ENCODE results near the gene GPC6. TPM values are rescaled to one million over a fixed set of nuclear protein-coding genes. Genes with fewer than 3 reads are reported as not detected.

The GPC6 gene
- total RNA-seq, 2 donors from 2014 or later, result 1.6 to 4.0 TPM

- intact Hi-C loops (cut with DNase I), result no loop called here
- 83% methylated on average over 5 of the region's 5 CpGs for WGBS, 2 donors
- H3K4me3 ChIP-seq, result no peak overlapping the region
- H3K9me3 ChIP-seq, result no peaks in the 10 kb centered on the region
- H3K36me3 ChIP-seq (replicated peaks in 1 of 2; ENCODE audit: insufficient read depth in 1 of 2, low read depth in 2 of 2), result no peaks in the 10 kb centered on the region
- TF ChIP-seq CTCF (IDR thresholded peaks at IDR 0.05) (no peak), POLR2A (IDR thresholded peaks at IDR 0.05) (no peak)
- ATAC-seq (no peak), DNase-seq (no peak)
- no peak overlapping the region for H3K27ac ChIP-seq
- H3K4me1 ChIP-seq, result no peaks in the 10 kb centered on the region
- no peaks in the 10 kb centered on the region for H3K27me3 ChIP-seq
These were observed 77.5 kb downstream of the GPC6 start for GRCh38 chr13:93304134-93304533.

- intact Hi-C loops (cut with DNase I), result no loop called here
- no peak for ATAC-seq
- Histone ChIP-seq H3K27ac (no peak overlapping the region), H3K4me1 (no peaks in the 10 kb centered on the region), H3K36me3 (replicated peaks in 1 of 2; ENCODE audit: insufficient read depth in 1 of 2, low read depth in 2 of 2) (no peaks in the 10 kb centered on the region), H3K27me3 (no peaks in the 10 kb centered on the region), H3K9me3 (no peaks in the 10 kb centered on the region), H3K4me3 (no peak overlapping the region)
- TF ChIP-seq CTCF (IDR thresholded peaks at IDR 0.05), result no peak
- TF ChIP-seq POLR2A (IDR thresholded peaks at IDR 0.05), result no peak
- DNase-seq, result no peak
- 18 to 46% methylated on average over 6 of the region's 6 CpGs for WGBS, 2 donors
These were observed 78.4 kb downstream of the GPC6 start for GRCh38 chr13:93304868-93305613.

- no peak overlapping the region for H3K4me3 ChIP-seq
- H3K27me3 ChIP-seq, result no peaks in the 10 kb centered on the region
- no peak for ATAC-seq
- no peak overlapping the region for H3K27ac ChIP-seq
- no peaks in the 10 kb centered on the region for H3K4me1 ChIP-seq
- no peaks in the 10 kb centered on the region for H3K36me3 ChIP-seq (replicated peaks in 1 of 2; ENCODE audit: insufficient read depth in 1 of 2, low read depth in 2 of 2)
- intact Hi-C loops (cut with DNase I), result no loop called here
- TF ChIP-seq POLR2A (IDR thresholded peaks at IDR 0.05) (no peak), CTCF (IDR thresholded peaks at IDR 0.05) (no peak)
- no peak for DNase-seq
- H3K9me3 ChIP-seq, result no peaks in the 10 kb centered on the region
These were observed 79.3 kb downstream of the GPC6 start for GRCh38 chr13:93305886-93306285.

- no peak overlapping the region for H3K4me3 ChIP-seq
- H3K4me1 ChIP-seq, result no peaks in the 10 kb centered on the region
- no peaks in the 10 kb centered on the region for H3K36me3 ChIP-seq (replicated peaks in 1 of 2; ENCODE audit: insufficient read depth in 1 of 2, low read depth in 2 of 2)
- intact Hi-C loops (cut with DNase I), result no loop called here
- H3K9me3 ChIP-seq, result no peaks in the 10 kb centered on the region
- DNase-seq, result no peak
- TF ChIP-seq POLR2A (IDR thresholded peaks at IDR 0.05), result no peak
- no peak for TF ChIP-seq CTCF (IDR thresholded peaks at IDR 0.05)
- ATAC-seq, result no peak
- H3K27ac ChIP-seq, result no peak overlapping the region
- H3K27me3 ChIP-seq, result no peaks in the 10 kb centered on the region
These were observed 80.5 kb downstream of the GPC6 start for GRCh38 chr13:93307136-93307535.

- no peak for ATAC-seq
- 94 to 97% methylated on average over 5 of the region's 5 CpGs for WGBS, 2 donors
- Histone ChIP-seq H3K36me3 (replicated peaks in 1 of 2; ENCODE audit: insufficient read depth in 1 of 2, low read depth in 2 of 2) (no peaks in the 10 kb centered on the region), H3K27ac (no peak overlapping the region), H3K4me3 (no peak overlapping the region), H3K9me3 (no peaks in the 10 kb centered on the region), H3K27me3 (no peaks in the 10 kb centered on the region), H3K4me1 (no peaks in the 10 kb centered on the region)
- no peak for DNase-seq
- TF ChIP-seq POLR2A (IDR thresholded peaks at IDR 0.05), result no peak
- TF ChIP-seq CTCF (IDR thresholded peaks at IDR 0.05), result no peak
- intact Hi-C loops (cut with DNase I), result no loop called here
These were observed 81.0 kb downstream of the GPC6 start for GRCh38 chr13:93307651-93308050.
